ENCODE results near the gene NCS1. TPM values are rescaled to one million over a fixed set of nuclear protein-coding genes. Genes with fewer than 3 reads are reported as not detected.

The NCS1 gene
- total RNA-seq, 4 donors from 2014 or later = 100 to 206 (median 122) TPM

DNA sequence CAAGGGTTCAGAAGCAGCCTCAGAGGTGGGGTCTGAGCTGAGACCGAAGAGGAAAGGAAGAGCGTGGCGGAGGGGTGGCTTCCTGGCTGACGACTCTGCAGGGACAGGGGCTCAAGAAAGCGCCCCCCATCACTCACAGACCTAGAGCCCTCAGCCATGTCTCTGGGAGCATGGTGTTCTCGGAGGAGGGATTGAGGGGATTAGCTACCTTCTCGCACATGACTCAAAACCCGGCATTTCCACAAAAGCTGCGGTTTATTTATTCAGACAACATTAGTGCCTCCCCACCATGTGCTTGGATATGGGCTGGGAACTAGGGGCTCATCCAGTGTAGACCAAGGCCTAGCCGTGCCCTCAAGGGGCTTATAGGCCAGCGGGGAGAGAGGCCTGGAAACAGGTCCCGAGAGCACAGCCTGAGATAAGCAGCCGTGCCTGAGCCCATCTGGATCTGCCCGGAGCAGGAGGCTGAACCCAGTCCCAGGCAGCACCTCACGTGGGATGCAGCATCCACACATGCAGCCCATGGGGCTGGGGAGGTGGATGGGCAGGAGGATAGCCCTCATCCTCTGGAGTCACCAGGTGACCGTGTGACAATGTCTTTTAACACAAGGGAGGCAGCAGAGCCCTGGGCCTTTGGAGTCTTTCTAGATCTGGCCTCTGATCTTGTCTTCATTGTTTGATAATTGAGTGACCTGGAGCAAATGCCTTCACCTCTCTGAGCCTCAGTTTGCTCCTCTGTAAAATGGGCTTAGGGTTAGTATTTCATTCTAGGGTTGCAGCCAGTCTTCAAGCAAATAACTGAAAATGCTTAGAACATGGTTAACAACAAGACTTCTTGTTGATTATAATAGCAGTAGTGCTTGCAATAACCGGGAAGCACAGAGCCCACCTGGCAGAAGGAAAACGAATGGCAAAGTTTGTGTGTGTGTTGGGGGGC, 92.5 kb downstream of the NCS1 start:
- intact Hi-C loops (cut with DNase I) = loop anchor here (5.0 kb wide), 2 partner anchors 63 to 78 kb away; no protein-coding TSS in a partner anchor
- no peak for DNase-seq (ENCODE audit: extremely low spot score)
- H3K27ac ChIP-seq (replicated peaks in 1 of 4) = peak overlapping the region in 3 of 4 donors; percentile 80 to 87 (median 82)
- H3K4me3 ChIP-seq = peak overlapping the region; percentile 57 to 66 (median 60)
- 69% methylated on average over 13 of the region's 18 CpGs for WGBS
- no peaks in the 10 kb centered on the region for H3K9me3 ChIP-seq
- H3K27me3 ChIP-seq = peaks cover 0 to 15% (median 0%) of the 10 kb centered on the region in 4 donors
- TF ChIP-seq POLR2AphosphoS5 (IDR thresholded peaks at IDR 0.05) = no peak
- no peaks in the 10 kb centered on the region for H3K36me3 ChIP-seq
- H3K4me1 ChIP-seq = peaks cover 10 to 84% (median 75%) of the 10 kb centered on the region in 4 donors

DNA sequence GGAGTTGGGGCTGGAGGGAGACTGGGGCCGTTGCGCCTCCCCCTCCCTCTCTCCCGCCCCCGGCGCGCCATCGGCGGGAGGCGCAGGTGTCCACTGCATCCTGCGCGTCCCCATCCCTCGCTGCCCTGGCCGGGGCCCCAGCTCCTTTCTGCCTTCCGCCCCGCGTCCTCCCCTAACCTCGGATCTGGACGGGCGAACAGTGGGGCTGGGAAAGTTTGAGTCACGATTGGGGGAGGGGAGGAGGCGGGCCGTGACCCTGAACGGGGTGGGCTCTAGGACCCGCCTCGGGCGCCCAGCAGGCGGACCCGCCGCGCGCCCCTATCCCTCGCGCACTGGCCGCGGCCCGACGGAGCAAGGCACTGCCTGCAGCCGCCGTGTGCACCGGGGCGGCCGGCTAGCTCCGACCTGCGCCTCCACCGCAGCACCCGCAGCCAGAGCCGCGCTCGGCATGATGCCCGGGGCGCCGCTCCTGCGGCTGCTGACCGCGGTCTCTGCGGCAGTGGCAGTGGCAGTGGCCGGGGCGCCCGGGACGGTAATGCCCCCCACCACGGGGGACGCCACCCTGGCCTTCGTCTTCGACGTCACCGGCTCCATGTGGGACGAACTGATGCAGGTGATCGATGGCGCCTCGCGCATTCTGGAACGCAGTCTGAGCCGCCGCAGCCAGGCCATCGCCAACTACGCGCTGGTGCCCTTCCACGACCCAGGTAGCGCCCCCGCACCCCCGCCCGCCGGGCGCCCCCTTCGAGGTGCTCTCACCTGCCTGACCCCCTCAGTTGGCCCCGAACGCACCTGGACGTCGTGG, 93.4 kb downstream of the NCS1 start, which contains the start of gene HMCN2:
Gene HMCN2 (plus strand): TSS at position 330 of the 805 bp plus-strand sequence. CDS start 119 bp downstream, at position 449.
- Histone ChIP-seq H3K27ac (replicated peaks in 1 of 4) (peak within 1 kb of the TSS; percentile 80 to 87 (median 83)), H3K36me3 (no peaks in the 10 kb centered on the region), H3K4me1 (peaks cover 8 to 89% (median 78%) of the 10 kb centered on the region in 4 donors), H3K9me3 (no peaks in the 10 kb centered on the region), H3K27me3 (peaks cover 0 to 15% (median 0%) of the 10 kb centered on the region in 4 donors), H3K4me3 (peak within 1 kb of the TSS; percentile 57 to 66 (median 60))
- TF ChIP-seq EP300 (IDR thresholded peaks at IDR 0.05) = no peak
- peak; percentile 68 to 79 for TF ChIP-seq POLR2AphosphoS5 (IDR thresholded peaks at IDR 0.05)
- TF ChIP-seq, protein P1, sequence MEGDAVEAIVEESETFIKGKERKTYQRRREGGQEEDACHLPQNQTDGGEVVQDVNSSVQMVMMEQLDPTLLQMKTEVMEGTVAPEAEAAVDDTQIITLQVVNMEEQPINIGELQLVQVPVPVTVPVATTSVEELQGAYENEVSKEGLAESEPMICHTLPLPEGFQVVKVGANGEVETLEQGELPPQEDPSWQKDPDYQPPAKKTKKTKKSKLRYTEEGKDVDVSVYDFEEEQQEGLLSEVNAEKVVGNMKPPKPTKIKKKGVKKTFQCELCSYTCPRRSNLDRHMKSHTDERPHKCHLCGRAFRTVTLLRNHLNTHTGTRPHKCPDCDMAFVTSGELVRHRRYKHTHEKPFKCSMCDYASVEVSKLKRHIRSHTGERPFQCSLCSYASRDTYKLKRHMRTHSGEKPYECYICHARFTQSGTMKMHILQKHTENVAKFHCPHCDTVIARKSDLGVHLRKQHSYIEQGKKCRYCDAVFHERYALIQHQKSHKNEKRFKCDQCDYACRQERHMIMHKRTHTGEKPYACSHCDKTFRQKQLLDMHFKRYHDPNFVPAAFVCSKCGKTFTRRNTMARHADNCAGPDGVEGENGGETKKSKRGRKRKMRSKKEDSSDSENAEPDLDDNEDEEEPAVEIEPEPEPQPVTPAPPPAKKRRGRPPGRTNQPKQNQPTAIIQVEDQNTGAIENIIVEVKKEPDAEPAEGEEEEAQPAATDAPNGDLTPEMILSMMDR (IDR thresholded peaks at IDR 0.05) = peak in 1 of 3 experiments; percentile 2
- 4% methylated on average over 9 of the region's 89 CpGs for WGBS
- no peak for DNase-seq (ENCODE audit: extremely low spot score)
- intact Hi-C loops (cut with DNase I) = no loop called here

DNA sequence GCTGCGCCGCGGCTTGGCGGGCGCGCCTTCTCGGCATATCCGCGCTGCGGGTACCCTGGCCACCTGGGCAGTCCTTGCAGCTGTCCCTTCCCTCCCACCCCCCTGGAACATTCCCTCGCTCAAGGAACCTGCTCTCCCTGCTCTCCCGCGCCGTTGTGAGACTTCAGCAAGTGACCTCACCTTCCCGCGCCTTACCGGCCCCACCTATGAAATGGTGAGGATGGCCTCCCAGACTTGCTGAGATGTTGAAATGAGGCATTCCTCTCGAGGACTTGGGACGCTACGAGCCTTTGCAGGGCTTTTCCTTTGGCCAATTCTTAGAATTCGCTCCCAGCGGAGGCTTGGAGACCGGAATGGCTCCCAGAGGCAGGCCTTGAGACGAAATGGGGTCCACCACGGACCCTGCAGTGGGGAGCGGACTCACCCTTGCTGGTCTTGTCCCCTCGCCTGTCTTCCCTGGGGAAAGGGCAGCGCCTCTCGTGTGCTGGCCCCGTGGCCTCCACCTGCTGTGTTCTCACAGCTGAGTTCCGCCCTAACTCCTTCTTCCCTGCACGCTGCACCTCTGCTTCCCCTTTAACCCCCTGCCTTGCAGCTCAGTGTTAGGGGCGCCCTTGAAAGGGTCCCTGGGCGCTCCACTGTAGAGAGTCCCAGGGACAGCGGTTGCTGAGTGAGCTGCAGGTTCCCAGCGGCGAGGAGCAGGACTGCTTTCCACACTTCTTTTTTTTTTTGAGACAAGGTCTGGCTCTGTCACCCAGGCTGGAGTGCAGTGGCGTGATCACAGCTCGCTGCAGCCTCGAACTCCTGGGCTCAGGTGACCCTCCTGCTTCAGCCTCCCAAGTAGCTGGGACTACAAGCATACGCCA, 94.3 kb downstream of the NCS1 start:
- 53% methylated on average over 36 of the region's 41 CpGs for WGBS
- TF ChIP-seq EP300 (IDR thresholded peaks at IDR 0.05) (no peak), POLR2AphosphoS5 (IDR thresholded peaks at IDR 0.05) (no peak), POLR2A (IDR thresholded peaks at IDR 0.05; ENCODE audit: low read depth) (no peak)
- TF ChIP-seq, protein P1 (IDR thresholded peaks at IDR 0.05) = no peak
- Histone ChIP-seq H3K9me3 (no peaks in the 10 kb centered on the region), H3K27me3 (peaks cover 0 to 15% (median 0%) of the 10 kb centered on the region in 4 donors), H3K4me3 (peak overlapping the region; percentile 57 to 66 (median 60)), H3K4me1 (peaks cover 6 to 82% (median 78%) of the 10 kb centered on the region in 4 donors), H3K27ac (replicated peaks in 1 of 4) (peak overlapping the region; percentile 80 to 87 (median 83)), H3K36me3 (no peaks in the 10 kb centered on the region)
- intact Hi-C loops (cut with DNase I) = no loop called here
- no peak for DNase-seq (ENCODE audit: extremely low spot score)

DNA sequence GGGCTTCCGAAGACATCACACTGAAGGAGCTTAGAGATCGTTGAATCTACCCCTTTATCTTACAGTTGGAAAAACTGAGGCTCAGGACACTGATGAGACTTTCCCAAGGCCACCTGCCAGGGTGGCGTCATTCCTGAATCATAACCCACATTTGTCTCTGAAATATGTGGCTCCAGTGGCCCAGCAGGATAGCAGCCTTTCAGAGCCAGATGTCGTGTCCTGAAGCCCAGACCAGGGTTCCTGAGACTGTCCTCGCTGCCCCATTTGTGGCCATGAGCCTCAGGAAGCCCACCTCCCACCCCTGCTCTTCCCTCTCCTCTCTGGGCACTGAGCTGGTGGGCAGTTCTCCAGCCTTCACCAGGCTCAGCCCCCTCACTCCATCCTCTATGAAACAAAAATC, 95.7 kb downstream of the NCS1 start:
- Histone ChIP-seq H3K36me3 (no peaks in the 10 kb centered on the region), H3K4me3 (no peak overlapping the region), H3K27ac (replicated peaks in 1 of 4) (peak overlapping the region; percentile 80 to 87 (median 83)), H3K27me3 (peaks cover 0 to 15% (median 0%) of the 10 kb centered on the region in 4 donors), H3K9me3 (no peaks in the 10 kb centered on the region), H3K4me1 (peaks cover 6 to 78% (median 71%) of the 10 kb centered on the region in 4 donors)
- TF ChIP-seq POLR2AphosphoS5 (IDR thresholded peaks at IDR 0.05) = no peak
- TF ChIP-seq EP300 (IDR thresholded peaks at IDR 0.05) = no peak
- no peak for TF ChIP-seq POLR2A (IDR thresholded peaks at IDR 0.05; ENCODE audit: low read depth)
- TF ChIP-seq, protein P1 (IDR thresholded peaks at IDR 0.05) = no peak
- no peak for DNase-seq (ENCODE audit: extremely low spot score)
- intact Hi-C loops (cut with DNase I) = no loop called here
- 88% methylated on average over 5 of the region's 5 CpGs for WGBS

Data from esophagus muscularis mucosa (tissue), 4 donors.